NOMO-1 treated with dmso at 0.1 percent for 144 hours (cell line): ENCODE measurements around the gene DIP2C.

Experiments
- DNase-seq: peaks from one replicate; lab custom pipeline; 2025; ENCODE audit not compliant: unreplicated experiment; lab: John Stamatoyannopoulos, UW

DIP2C gene

GRCh38 chr10:290026-290725 lies 399.3 kb downstream of the DIP2C start:
- no peak for DNase-seq

GRCh38 chr10:289581-289980 lies 399.9 kb downstream of the DIP2C start:
- no peak for DNase-seq

GRCh38 chr10:288316-289200 lies 400.9 kb downstream of the DIP2C start:
- no peak for DNase-seq

GRCh38 chr10:287814-288213 lies 401.7 kb downstream of the DIP2C start:
- no peak for DNase-seq

- DNase-seq: no peak
Measured at GRCh38 chr10:287026-287709, 402.3 kb downstream of the DIP2C start.

- no peak for DNase-seq
Measured at GRCh38 chr10:285216-285615, 404.3 kb downstream of the DIP2C start.

GRCh38 chr10:283916-284356 lies 405.5 kb downstream of the DIP2C start:
- DNase-seq: peak; percentile 13

GRCh38 chr10:283140-283479 lies 406.4 kb downstream of the DIP2C start:
- DNase-seq: no peak

- peak; percentile 10 for DNase-seq
Measured at GRCh38 chr10:282294-283139, 407.0 kb downstream of the DIP2C start.

- DNase-seq: no peak
Measured at GRCh38 chr10:279655-280054, 409.8 kb downstream of the DIP2C start.

GRCh38 chr10:279232-279631 lies 410.2 kb downstream of the DIP2C start:
- no peak for DNase-seq

- DNase-seq: no peak
Measured at GRCh38 chr10:278707-279106, 410.8 kb downstream of the DIP2C start.

GRCh38 chr10:277963-278362 lies 411.5 kb downstream of the DIP2C start:
- no peak for DNase-seq

GRCh38 chr10:275680-276079 lies 413.8 kb downstream of the DIP2C start:
- no peak for DNase-seq

- DNase-seq: no peak
Measured at GRCh38 chr10:274866-275265, 414.6 kb downstream of the DIP2C start.

- no peak for DNase-seq
Measured at GRCh38 chr10:273088-273487, 416.4 kb downstream of the DIP2C start.

- no peak for DNase-seq
Measured at GRCh38 chr10:271722-272121, 417.7 kb downstream of the DIP2C start.

GRCh38 chr10:271201-271600 lies 418.3 kb downstream of the DIP2C start:
- DNase-seq: no peak

GRCh38 chr10:269440-270074 lies 419.9 kb downstream of the DIP2C start:
- no peak for DNase-seq

- no peak for DNase-seq
Measured at GRCh38 chr10:267705-268104, 421.8 kb downstream of the DIP2C start.
